HG02642 (cell line): Measurements from ENCODE around the gene ARSD.

Experiments
- ATAC-seq: cut with Tn5 transposase; IDR thresholded peaks from one replicate; pipeline ENCODE4 v1.9.1; 2021; ENCODE audit warnings: mild to moderate bottlenecking; ENCODE audit not compliant: unreplicated experiment, poor library complexity

The ARSD gene

DNA sequence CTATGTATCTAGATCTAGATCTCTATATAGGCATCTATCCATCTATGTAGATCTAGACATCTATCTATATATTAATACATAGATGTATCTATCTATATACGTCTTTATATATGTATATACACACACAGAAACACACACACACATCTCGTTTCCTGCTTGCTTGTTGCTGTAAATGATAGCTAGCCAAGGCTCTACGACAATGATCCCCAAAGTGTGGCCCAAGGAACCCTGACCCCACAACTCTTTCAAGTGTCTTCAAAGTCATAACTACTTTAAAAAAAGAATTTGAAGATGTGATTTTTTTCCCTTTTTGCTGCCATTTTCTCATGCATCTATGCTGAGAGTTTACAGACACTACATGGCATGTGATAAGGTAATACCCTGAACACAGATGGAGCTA, 71.6 kb downstream of the ARSD start:
- ATAC-seq = no peak

GRCh38 chrX:2855761-2856160, 73.4 kb downstream of the ARSD start:
- no peak for ATAC-seq

DNA sequence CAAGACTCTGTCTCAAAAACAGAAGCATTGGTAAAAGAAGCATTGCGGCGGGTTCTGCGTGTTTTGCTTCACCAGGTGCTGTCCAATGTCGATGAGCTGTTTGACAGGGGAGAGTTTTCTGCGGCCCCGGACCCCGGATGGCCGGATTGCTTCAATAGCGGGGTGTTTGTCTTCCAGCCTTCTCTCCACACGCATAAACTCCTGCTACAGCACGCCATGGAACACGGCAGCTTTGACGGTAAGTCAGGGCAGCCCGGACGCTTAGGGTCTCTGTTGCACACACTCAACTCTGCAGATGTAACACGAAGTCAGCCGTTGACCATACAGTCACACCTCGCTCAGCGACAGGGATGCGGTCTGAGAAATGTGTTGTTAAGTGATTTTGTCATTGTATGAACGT, 74.2 kb downstream of the ARSD start:
- no peak for ATAC-seq
